ENCODE measurements around the gene TBC1D14.
"Not testable (repeated sequence)": the region's sequence is repeated elsewhere in the genome, so short reads cannot be mapped to it uniquely, and the experiment has no call there.

Gene TBC1D14

DNA sequence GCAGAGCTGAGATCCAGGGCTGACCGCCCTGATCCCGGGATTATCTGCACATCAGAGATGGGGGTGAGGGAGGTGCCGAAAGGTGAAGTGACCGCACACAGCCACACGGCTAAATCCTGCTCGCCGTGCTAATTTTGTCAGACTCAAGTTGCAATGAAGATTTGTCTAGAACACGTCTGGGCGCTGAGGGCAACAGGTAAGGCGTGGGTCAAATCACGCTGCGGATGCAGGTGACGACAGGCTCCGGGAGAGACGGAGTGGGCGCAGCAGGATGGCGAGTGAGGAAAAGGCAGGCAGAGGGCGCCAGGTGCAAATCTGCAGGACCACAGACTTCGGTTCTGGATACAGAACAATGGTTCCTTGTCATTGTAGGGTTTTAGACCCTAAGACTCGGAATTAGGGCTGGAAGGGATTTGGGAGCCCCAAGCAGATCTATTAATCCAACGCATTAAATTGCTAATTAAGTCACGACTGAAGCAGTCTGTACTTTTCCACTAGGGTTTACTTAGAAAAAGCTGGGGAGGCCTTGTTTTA is 1.9 kb upstream of the TBC1D14 start:
- in situ Hi-C loops (cut with MboI; ENCODE audit: low sequenced_read_pairs) = loop anchor here (10.0 kb wide), 1 partner anchor 157 kb away; the partner anchor contains the start of gene GRPEL1

DNA sequence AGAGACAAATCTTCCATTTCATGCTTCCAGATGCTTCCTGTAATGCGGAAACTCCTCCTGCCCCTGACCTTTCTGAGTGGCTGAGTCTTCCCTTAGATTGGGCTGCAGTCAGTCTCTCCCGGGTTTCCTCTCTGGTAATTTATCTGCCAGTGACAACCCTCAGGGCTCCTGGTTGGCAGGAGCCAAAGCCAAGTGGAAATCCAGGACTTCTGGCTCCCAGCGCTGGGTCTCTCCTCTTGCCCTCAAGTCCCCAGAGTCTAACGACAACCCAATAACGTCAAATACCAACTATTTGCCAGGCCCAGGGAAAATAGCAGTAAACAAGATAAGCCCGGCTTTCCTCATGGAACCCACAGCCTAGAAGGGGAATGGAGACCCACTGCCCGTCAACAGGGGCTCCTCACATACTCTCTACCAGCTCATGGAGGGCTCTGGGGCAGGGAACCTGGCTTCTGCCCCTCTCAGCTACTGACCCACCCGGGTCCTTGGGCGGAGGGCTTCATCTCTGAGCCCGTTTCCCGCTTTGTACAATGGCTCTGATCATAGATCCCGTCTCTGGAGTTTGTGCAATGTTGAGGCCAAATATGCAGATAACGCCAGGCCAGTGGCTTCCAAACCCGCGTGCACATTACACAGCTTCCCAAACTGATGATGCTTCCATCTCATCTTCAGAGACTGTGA is 1.1 kb upstream of the TBC1D14 start:
- in situ Hi-C loops (cut with MboI; ENCODE audit: low sequenced_read_pairs) = loop anchor here (10.0 kb wide), 1 partner anchor 156 kb away; the partner anchor contains the start of gene GRPEL1

DNA sequence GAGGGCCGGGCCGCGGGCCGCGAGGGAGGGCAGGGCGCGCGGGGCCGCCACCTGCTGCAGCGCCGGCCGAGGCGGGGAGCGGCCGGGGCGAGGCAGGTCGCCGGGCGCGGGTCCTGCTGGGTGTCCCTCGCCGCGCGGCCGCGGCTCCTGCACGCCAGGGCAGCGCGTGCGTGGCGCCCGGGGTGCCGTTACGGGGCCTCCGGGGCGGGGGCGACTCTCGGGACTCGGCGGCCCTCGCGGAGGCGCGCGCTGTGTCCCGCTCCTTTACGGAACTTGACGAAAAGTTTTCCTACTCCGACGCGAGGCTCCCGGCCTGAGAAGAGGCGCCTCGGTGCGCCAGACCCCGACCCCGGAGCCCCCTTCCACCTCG is 329 bp downstream of the TBC1D14 start:
- in situ Hi-C loops (cut with MboI; ENCODE audit: low sequenced_read_pairs) = loop anchor here (10.0 kb wide), 1 partner anchor 155 kb away; the partner anchor contains the start of gene GRPEL1

DNA sequence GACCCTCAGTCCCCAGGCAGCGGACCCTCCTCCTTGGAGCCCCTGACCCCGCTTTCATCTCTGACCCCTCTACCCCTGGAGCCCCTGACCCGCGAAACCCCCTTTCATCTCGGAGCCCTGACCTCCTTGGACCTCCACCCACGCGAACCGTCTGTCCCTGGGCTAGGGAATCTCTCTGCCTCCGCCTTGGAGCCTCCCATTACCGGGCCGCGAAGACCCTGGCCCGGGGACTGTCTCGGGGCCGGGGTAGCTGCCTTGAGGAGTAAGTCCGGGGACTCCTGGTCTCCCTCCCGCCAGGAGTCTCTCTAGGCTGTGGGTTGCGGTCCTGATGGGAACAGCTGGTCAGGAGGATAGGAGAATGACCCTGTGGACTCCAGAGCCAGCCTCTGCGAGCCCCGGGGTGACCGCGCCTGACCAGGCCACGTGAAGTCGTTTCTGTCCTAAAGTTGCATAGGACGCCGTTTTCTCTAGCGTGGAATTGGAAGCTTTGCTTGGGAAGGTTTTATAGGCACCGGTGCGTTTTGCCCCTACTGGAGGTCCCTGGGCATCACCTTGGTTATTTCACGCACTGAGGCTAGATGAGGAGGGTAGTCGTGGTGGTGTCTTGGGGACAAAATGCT is 824 bp downstream of the TBC1D14 start:
- in situ Hi-C loops (cut with MboI; ENCODE audit: low sequenced_read_pairs) = no loop called here

DNA sequence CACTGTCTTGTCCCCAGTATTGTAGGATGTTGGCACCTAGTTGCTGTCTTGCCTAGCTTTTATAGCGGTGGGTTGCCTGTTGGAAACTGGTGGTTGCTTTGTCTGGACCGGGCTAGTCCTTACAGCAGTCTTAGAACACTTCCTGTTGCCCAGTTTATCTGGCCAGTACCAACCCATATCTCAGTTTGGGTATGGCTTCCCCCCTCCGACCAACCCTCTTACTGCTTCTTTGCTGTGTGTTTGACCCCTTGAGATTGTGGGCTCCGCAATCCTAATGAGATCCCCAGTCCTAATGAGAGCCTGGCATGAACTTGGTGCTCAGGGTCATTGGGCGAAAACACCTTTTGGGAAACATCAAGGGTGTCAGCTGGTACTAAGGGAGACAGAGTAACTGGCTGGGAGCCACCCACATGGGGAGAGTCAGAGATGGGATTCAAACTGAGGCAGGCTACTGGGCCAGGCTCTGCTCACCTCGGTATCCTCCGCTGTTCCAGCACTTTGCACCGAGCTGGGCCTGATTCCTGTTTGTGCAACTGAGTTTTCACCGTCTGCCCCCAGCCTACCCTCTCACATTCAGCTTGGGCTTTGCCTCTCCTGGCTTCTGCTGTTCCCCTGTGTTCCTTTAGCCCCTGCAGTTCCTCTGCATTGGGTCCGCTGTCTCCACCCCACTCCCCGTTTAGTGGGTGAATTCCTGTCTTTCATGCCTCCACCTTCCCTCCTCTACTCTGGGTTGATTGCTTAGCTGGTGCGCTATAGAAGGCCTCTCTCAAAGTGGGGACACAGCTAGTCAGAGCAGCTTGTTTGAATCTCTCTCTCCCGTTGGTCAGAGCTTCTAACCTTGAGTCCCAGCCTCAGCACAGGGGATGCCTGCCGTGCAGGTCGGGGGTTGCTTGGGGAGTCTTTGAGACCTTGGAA is 1.6 kb downstream of the TBC1D14 start:
- in situ Hi-C loops (cut with MboI; ENCODE audit: low sequenced_read_pairs) = no loop called here

DNA sequence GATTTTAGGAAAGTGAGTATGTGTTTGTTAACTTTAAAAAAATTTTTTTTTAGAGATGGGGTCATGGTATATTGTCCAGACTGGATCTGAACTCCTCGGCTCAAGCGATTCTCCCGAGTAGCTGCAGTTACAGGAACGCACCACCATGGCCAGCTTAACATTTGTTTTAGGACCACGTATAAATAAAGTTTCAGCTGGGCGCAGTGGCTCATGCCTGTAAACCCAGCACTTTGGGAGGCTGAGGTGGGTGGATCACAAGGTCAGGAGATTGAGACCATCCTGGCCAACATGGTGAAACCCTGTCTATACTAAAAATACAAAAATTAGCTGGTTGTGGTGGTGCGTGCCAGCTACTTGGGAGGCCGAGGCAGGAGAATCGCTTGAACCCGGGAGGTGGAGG is 2.3 kb downstream of the TBC1D14 start:
- in situ Hi-C loops (cut with MboI; ENCODE audit: low sequenced_read_pairs) = not testable (repeated sequence)

DNA sequence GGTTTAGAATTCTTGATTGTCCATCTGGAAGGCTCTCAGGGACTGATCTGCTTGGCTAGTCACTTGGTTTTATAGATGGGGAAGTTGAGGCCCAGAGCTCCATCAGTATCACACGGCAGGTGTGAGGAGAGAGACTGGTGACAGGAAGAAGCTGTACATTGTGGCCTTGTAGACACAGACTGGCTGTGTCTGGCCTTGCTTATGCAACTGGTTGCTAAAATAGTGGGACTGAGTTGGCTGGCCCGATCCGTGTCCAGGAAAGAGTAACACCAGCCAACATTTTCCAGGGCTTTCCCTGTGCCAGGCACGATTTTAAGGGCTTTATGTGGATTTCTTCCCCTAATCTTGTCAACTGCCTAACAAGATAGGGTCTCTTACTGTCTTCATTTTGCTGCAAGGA is 2.8 kb downstream of the TBC1D14 start:
- in situ Hi-C loops (cut with MboI; ENCODE audit: low sequenced_read_pairs) = no loop called here

DNA sequence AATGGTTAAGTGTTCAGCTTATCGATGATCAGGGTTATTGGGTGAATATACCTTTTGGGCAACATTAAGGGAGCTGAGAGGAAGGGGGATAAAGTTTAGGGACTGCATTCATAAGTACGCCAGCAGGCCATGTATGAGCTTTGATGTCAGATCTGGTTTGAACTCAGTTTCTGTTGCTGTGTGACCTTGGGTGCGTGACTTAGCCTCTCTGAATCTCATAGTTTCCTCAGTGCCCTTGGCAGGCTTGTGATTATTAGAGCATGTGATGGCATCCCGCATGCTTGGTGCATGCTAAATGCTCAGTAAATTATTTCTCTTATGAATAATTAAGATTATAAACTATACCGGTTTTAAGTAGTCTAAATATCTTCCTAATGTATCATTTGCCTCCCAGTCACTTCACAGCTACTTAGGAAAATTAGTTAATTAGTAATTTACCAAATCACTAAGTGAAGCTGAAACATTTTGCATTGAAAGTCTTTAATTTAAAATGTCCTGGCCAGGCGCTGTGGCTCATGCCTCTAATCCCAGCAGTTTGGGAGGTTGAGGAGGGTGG is 3.8 kb downstream of the TBC1D14 start:
- in situ Hi-C loops (cut with MboI; ENCODE audit: low sequenced_read_pairs) = no loop called here

DNA sequence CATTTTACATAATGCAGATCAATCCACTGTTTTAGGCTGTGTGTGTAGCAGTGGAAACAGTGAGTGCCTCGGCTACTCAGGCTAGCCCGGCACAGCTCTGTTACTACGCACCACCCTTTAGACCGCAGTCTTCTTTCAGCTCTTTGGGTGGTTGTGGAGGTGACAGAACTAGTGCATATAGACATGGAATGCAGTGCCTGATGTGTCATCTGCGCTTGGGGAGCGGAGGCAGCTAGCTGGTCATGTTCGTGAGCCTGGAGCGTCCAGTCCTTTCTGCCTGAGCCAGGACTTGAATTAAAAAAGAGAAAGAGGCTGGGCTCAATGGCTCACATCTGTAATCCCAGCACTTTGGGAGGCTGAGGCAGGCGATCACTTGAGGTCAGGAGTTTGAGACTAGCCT is 4.8 kb downstream of the TBC1D14 start:
- in situ Hi-C loops (cut with MboI; ENCODE audit: low sequenced_read_pairs) = no loop called here

DNA sequence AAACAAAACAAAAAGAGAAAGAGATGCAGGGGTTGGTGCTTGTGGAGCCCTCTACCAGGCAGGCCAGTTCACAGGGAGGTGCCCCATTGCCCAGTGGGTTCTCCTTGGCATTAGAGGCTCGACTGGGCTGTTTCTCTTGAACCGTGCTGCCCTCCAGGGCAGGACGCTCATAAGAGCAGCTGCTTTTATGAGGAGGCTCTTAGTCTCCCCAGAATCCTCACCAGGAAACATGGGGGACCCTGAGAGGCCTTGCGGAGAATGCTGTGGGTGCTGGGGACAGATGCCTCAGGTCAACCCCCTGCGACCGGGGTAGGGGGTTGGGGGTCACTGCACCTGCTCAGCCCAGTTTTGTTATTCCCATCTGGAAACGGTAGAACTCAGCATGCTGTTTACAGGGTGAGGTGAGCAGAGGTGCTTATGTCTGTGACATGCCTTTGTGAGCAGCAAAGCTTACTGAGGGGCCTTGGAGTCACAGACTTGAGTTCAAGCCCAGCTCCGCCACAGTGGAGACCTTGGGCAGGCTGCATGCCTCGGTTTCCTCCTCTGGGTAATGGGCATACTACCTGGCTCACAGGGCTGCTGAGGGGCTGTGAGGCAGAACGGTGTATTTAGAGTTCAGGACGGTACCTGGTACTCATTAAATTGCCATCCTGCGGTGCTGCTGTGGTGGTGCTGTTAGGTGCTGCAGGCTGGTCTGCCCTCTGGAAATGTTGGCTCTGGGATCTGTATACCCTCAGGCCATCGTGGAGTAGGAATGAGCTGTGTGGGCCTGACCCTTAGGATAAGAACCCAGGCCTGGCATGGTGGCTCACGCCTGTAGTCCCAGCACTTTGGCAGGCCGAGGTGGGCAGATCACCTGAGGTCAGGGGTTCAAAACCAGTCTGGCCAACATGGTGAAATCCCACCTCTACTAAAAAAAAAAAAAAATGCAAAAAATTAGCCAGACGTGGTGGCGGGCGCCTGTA is 5.7 kb downstream of the TBC1D14 start:
- in situ Hi-C loops (cut with MboI; ENCODE audit: low sequenced_read_pairs) = no loop called here

DNA sequence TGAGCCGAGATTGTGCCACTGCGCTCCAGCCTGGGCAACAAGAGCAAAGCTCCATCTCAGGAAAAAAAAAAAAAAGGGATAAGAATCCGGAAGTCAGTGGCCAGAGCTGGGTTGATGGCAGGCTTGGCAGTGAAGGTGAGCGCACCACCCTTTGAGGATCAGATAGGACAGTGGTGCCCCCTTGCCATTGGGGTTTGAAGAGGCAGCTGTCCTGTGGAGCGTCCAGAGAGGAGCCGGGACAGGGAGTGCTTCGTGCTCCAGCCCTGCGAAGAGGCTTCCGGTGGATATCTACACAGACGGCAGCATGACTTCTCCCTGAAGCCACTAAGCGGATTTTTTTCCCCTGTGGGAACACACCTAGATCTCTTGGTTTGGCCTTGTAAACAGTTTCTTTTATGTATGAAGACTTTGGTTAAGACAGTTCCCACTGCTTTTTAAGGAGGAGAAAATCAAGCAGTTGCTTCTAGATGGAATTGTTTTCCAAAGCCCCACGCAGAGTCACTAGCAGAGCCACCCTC is 6.5 kb downstream of the TBC1D14 start:
- in situ Hi-C loops (cut with MboI; ENCODE audit: low sequenced_read_pairs) = no loop called here

DNA sequence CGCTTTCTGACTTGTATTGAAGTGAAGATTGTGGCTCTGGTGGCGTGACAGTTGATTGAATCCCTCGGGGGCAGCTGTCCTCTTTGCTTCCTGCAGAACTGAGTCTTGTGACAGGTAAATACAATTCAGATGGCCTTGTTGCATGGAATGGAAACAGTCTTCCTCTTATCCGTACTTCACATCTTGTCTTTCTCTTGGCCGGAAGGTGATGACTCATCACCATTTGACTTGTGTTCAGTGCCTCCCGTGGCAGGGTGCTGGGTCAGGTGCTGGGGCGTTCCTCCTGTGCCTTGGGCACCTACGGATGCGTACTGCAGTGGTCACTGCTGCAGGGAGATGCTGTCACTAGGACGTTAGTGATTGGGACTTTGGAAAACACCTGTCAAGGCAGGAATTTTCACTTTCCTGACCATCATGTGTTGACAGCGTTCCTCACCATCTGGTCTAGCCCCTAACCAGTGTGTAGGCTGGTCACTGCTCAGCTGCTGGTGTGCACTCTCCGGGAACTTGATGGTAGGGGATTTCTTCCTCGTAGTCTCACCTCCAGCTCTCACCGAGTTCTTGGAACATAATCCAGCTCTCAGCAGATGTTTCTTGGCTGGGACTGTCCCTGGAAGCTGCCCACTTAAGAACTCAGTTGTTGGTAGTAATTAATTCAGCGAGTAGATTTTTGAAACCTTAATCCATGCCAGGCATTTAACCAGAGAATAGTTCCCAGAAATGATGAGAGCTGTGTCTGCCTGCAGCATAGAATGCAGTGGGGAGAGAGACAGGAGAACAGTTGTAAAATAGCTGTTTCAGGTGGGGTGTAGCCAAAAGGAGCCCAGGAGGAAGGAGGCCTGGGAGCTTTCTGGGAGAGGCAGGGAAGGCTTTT is 7.2 kb downstream of the TBC1D14 start:
- in situ Hi-C loops (cut with MboI; ENCODE audit: low sequenced_read_pairs) = no loop called here

DNA sequence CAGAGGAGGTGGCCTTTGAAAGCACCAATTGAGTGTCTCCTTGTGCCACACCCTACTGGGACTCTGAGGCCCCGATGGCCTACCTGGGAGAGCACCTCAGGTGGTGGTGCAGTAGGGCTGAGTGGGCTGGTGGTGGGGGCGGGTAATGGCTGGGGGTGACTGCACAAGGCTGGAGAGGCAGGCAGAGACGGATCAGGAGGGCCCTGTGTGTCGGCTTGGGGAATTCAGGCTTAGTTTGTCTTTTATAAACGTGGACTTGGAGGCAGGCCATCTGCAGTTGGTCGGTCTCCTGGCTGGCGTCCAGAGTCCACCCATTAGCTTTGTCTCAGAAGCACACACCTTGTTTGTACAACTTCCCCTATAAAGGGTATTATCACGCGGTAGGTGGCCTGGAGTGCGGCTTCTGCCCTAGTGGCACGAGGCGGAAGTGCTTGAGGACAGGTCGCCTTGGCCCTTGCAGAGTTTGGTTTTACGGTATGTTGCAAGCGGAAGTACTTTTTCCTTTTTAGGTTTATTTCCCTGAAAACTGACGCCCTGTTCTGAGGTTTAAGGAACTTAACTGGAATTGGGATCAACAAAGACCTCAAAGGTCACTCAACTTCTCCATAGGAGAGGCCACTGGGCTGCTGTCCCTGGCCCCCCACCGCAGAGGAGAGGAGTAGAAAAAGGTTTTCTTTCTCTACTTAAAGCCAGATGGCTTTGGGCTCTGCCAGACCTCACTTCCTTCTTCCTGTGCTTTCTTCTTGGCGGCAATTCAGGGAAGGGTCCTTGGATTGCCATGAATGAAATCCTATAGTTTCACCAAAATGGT is 8.0 kb downstream of the TBC1D14 start:
- in situ Hi-C loops (cut with MboI; ENCODE audit: low sequenced_read_pairs) = no loop called here

DNA sequence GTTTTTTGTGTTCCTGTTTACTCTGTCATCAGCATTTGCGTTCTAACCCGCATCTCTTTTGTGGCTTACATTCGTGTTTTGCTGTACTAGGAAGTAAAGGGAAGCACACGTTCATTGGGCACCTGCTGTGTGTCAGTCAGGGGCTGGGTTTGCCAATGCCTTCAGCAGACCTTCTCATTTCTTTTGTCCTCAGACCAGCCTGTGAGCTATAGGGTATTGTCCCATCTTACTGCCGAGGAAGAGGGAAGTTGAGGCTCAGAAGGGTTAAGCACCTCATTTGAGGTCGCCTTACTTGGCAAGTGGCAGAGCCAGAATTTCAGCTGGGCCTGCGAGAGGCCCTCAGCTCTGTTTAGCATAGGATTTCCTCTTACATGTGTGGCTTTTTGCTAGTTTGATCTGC is 8.7 kb downstream of the TBC1D14 start:
- in situ Hi-C loops (cut with MboI; ENCODE audit: low sequenced_read_pairs) = no loop called here

DNA sequence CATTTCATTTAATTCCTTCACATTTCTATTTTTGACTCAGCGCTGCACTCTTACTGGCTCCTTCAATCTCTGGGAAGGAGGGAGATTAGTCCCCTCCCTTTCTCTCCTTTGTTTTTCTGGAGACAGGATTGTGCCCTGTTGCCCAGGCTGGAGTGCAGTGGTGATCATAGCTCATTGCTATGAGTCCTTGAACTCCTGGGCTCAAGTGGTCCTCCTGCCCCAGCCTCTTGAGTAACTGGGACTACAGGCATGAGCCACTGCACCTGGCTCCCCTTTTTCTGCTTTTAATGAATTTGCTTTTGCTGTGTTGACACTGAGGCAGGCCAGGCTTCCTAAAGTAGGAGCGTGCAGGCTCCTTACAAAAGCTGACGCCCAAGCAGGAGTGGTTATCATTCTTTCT is 10.5 kb downstream of the TBC1D14 start:
- in situ Hi-C loops (cut with MboI; ENCODE audit: low sequenced_read_pairs) = no loop called here

DNA sequence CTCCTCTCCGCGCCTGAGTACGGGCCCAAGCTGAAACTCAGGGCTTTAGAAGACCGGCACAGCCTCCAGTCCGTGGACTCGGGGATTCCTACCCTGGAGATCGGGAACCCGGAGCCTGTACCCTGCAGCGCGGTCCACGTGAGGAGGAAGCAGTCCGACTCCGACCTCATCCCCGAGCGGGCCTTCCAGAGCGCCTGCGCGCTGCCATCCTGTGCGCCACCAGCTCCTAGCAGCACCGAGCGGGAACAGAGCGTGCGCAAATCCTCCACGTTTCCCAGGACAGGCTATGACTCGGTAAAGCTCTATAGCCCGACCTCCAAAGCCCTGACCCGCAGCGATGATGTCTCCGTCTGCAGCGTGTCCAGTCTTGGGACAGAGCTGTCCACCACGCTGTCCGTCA is 13.9 kb downstream of the TBC1D14 start:
- in situ Hi-C loops (cut with MboI; ENCODE audit: low sequenced_read_pairs) = no loop called here

DNA sequence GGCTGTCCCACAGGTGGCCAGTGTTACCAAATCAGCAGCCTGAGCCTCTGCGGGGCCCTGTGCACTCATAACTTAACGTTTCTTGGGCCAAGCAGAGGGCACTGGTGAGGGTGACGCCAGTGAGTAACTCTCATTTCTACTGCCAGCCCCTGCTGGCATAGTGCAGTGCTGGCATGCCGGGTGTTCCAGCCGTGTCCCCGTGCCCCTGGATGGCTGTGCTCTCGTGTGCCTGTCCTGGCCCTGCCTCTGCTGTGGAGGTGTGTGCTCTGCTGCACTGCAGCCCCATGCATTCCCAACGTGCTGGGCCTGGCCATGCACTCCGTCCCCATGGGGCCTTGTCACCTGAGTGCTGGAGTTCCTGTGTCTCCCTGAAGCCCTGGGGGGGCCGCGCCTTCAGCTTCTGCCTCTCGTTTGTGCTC is 14.7 kb downstream of the TBC1D14 start:
- in situ Hi-C loops (cut with MboI; ENCODE audit: low sequenced_read_pairs) = no loop called here

DNA sequence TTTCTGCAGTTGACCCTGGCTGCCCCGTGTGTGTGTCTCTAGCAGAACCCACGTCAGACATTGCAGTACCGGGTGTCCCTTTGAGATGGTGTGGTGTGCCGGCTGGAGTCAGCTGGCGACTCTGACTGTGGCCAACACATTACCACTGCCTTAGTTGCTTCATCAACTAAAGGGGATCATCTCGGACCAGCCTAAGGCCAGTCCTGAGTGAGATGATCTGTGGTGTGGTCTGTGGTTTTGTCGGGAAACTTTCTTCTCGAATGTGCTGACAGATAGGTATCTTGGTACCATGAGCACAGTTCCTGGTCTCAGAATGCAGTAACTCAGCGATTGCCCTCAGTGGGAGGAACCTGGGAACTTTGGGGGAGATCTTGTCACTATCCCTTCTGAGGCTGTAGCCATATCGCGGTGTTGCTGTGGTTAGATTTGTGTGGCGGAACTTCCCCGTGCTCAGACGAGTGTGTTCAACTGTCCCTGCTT is 15.8 kb downstream of the TBC1D14 start:
- in situ Hi-C loops (cut with MboI; ENCODE audit: low sequenced_read_pairs) = no loop called here

Data from HL-60/S4 (cell line).